Prostate gland (tissue), 2 donors: ENCODE results near the gene COLQ. TPM values are rescaled to one million over a fixed set of nuclear protein-coding genes. Genes with fewer than 3 reads are reported as not detected.

Source experiments
- DNase-seq: peaks from one replicate; pipeline ENCODE4 v3.0.0-alpha.2; 2019; ENCODE audit warnings: low spot score
- H3K27ac ChIP-seq, 2 donors: fragments of 200-600 bp; sonication (generic); 2 replicates each; pipeline ENCODE4 v1.5.1; 2017 to 2019
- H3K27me3 ChIP-seq: fragments of 200-600 bp; sonication (generic); replicated peaks from 2 replicates; pipeline ENCODE4 v1.5.1; 2019; ENCODE audit not compliant: insufficient read depth
- H3K36me3 ChIP-seq, 2 donors: fragments of 200-600 bp; sonication (generic); 1 replicate in 1 of 2; 2 replicates in 1 of 2; pipeline versions ENCODE4 v1.5.1 to v1.8.1; 2017 to 2019
- H3K4me1 ChIP-seq: fragments of 200-600 bp; sonication (generic); replicated peaks from 2 replicates; pipeline ENCODE4 v1.5.1; 2019
- H3K4me3 ChIP-seq, 2 donors: fragments of 200-600 bp; sonication (generic); 2 replicates each; pipeline ENCODE4 v1.5.1; 2017 to 2019
- H3K9me3 ChIP-seq: fragments of 200-600 bp; sonication (generic); 2 replicates; pipeline ENCODE4 v1.5.1; 2017
- CTCF ChIP-seq, 4 experiments: fragments of 200-600 bp in 2 of 4; fragments of 450-650 bp in 2 of 4; sonication (generic) in 2 of 4; IDR thresholded peaks; 1 replicate in 3 of 4; 2 replicates in 1 of 4; pipeline ENCODE4 v1.5.1; 2016 to 2019; ENCODE audit warnings: antibody characterized with exemption in 4 of 4, mild to moderate bottlenecking in 2 of 4, moderate library complexity in 2 of 4
- POLR2A ChIP-seq: fragments of 450-650 bp; IDR thresholded peaks from one replicate; pipeline ENCODE4 v1.6.1; 2016; ENCODE audit warnings: antibody characterized with exemption, mild to moderate bottlenecking
- POLR2AphosphoS5 ChIP-seq: sonication (generic); formaldehyde crosslinking; IDR thresholded peaks from one replicate; pipeline ENCODE4 v1.6.1; 2017; ENCODE audit warnings: antibody characterized with exemption
- WGBS: methylation state at CpG from one replicate; pipeline ENCODE4 v1.1.5; 2018; 5-methylcytosine and 5-hydroxymethylcytosine counted together
- intact Hi-C: fragments of 100-400 bp; cut with DNase I; formaldehyde crosslinking; loops from one replicate; pipeline ENCODE4 v1.14.2; 2022
- total RNA-seq, 2 donors: library from RNA; depleted of rRNA; stranded (reverse); fragments of >200 nt; gene quantifications; one replicate each; pipeline ENCODE4 v1.1.0, GENCODE V29; 2016

The COLQ gene
- total RNA-seq, 2 donors from 2014 or later, result 0.87 to 3.9 TPM

DNA sequence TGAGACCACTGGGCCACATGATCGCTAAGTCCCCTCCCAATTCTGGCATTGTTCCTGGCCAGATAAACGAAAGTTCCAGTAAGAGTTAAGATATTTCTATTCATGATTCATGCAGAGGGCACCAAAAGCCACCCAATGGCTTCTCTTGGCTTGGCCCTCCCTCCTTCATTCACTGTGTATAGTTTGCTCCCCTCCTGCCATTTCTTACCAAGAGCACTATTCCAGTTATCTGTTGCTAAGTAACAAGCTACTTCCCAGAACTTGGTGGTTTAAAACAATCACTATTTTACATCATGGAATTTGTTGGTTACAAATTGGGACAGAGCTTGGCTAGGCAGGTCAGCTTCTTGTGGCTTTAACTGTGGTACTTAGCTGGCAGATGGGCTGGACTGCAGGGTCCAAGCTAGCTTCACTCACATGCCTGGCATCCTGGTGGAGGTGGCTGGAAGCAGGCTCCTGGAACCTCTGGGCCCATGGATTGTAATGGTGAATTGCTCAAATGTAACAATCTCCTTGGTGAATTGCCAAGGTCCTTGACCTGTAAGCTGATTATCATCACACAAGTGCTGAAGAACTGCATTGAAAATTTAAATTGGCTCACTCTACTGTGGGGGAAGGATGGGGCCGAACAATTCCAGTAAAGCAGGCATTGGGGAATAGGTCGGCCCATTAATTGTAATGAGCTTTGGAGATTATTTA lies 77.5 kb downstream of the COLQ start:
- no peak for DNase-seq
- no peak for TF ChIP-seq POLR2A
- no peak for TF ChIP-seq POLR2AphosphoS5
- TF ChIP-seq CTCF (IDR thresholded peaks at IDR 0.05), result no peak
- Histone ChIP-seq H3K4me1 (no peaks in the 10 kb centered on the region), H3K4me3 (no peak overlapping the region), H3K36me3 (peaks cover 0 to 7% of the 10 kb centered on the region in 2 donors), H3K27ac (no peak overlapping the region), H3K27me3 (no peaks in the 10 kb centered on the region), H3K9me3 (no peaks in the 10 kb centered on the region)
- WGBS, result 80% methylated on average over 4 of the region's 4 CpGs
- intact Hi-C loops, result no loop called here

DNA sequence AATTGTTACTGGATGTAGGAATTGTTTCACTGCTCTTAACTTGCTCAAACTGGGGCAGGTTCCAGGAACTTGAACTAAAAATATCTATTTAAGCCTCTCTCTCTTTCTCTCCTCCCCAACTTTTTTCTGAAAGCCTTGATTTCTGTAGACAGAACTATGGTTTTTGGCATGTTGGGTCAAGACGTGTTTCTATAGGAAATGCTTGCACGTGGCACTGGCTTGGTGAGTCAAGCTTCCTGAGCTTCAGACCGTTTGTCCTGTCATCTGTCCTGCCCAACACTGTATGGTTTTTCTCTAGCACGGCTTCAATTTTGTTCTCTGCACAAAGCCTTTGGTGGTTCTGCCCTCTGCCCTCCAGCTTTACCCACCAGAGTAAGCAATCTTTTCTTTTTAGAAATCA lies 80.6 kb downstream of the COLQ start:
- Histone ChIP-seq H3K9me3 (no peaks in the 10 kb centered on the region), H3K27ac (no peak overlapping the region), H3K4me3 (no peak overlapping the region), H3K36me3 (peaks cover 3 to 10% of the 10 kb centered on the region in 2 donors), H3K4me1 (no peaks in the 10 kb centered on the region), H3K27me3 (no peaks in the 10 kb centered on the region)
- TF ChIP-seq POLR2AphosphoS5, result no peak
- no peak for TF ChIP-seq POLR2A
- DNase-seq, result no peak
- intact Hi-C loops, result no loop called here
- 81% methylated on average over 4 of the region's 4 CpGs for WGBS

DNA sequence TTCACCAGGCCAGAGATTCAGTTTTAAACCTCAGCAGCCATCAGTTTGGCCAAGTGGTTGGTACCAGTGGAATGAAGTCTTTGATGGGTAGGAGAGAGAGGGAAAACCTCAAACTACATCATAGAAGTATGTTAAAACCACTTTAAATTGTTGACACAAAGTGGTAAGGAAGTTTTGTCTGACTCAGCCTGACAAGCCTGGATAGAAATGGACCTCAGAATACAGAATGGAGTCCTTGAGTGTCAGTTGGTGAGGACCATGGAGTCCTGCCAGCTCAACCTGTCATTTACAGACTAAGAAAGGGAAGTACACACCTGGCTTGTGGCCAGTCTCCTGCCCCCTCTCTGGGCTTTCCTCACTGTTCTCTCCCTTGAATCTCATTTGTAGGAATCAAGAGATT lies 82.0 kb downstream of the COLQ start:
- Histone ChIP-seq H3K4me1 (no peaks in the 10 kb centered on the region), H3K9me3 (no peaks in the 10 kb centered on the region), H3K27me3 (no peaks in the 10 kb centered on the region), H3K36me3 (peaks cover 3 to 10% of the 10 kb centered on the region in 2 donors), H3K4me3 (no peak overlapping the region), H3K27ac (no peak overlapping the region)
- intact Hi-C loops, result no loop called here
- TF ChIP-seq POLR2A (no peak), CTCF (IDR thresholded peaks at IDR 0.05) (no peak), POLR2AphosphoS5 (no peak)
- DNase-seq, result no peak

DNA sequence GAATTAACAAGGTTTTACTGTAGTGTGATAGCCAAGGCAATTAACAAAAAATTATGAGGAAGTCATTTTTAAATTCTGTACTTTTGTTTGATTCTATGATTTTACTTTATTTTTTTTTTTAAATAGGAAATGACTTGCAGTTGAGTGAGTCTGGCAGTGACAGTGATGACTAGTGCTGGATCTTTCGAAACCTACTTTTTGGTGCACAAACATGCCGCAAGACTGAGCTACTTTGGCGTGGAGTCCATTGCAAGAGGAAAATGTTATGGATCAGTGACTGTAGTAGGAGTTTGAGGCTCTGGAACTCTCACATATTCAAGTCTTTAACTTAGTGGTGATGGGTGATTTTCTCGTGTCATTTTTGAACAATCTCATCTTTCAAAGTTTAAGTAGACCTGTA lies 82.5 kb downstream of the COLQ start:
- TF ChIP-seq CTCF (IDR thresholded peaks at IDR 0.05), result no peak
- no peak for TF ChIP-seq POLR2A
- TF ChIP-seq POLR2AphosphoS5, result no peak

DNA sequence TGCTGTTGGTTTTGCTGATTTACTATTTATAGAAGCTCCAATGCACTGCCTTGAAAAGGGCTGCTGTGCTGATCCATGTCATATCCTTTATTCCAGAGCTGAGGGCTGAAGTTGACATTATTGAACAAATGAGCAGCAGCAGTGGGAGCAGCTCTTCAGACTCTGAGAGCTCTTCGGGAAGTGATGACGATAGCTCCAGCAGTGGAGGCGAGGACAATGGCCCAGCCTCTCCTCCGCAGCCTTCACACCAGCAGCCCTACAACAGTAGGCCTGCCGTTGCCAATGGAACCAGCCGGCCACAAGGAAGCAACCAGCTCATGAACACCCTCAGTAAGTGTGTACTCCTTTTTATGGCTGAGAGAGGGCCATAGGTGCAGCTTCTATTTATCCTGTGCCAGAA lies 85.3 kb downstream of the COLQ start:
- no peak for DNase-seq
- no peak overlapping the region for H3K4me3 ChIP-seq
- intact Hi-C loops, result no loop called here
- peaks cover 3 to 10% of the 10 kb centered on the region in 2 donors for H3K36me3 ChIP-seq
- WGBS, result 94% methylated on average over 6 of the region's 6 CpGs
- no peaks in the 10 kb centered on the region for H3K4me1 ChIP-seq
- H3K9me3 ChIP-seq, result no peaks in the 10 kb centered on the region
- no peak for TF ChIP-seq POLR2AphosphoS5
- TF ChIP-seq CTCF (IDR thresholded peaks at IDR 0.05), result no peak
- TF ChIP-seq POLR2A, result no peak
- no peak overlapping the region for H3K27ac ChIP-seq
- H3K27me3 ChIP-seq, result no peaks in the 10 kb centered on the region

More for the DNA sequence above, 82.5 kb downstream of the COLQ start:
- 87% methylated on average over 4 of the region's 4 CpGs for WGBS
- intact Hi-C loops, result no loop called here
- H3K36me3 ChIP-seq, result peaks cover 3 to 10% of the 10 kb centered on the region in 2 donors
- no peak for DNase-seq
- H3K9me3 ChIP-seq, result no peaks in the 10 kb centered on the region
- no peaks in the 10 kb centered on the region for H3K27me3 ChIP-seq
- H3K27ac ChIP-seq, result no peak overlapping the region
- H3K4me1 ChIP-seq, result no peaks in the 10 kb centered on the region
- H3K4me3 ChIP-seq, result no peak overlapping the region
